ENCODE data around the gene ABHD2.
"Not testable (repeated sequence)": the region's sequence is repeated elsewhere in the genome, so short reads cannot be mapped to it uniquely, and the experiment has no call there.

Gene ABHD2

GRCh38 chr15:89122505-89123180, 34.4 kb downstream of the ABHD2 start:
- no peak for DNase-seq

GRCh38 chr15:89123181-89123525, 34.9 kb downstream of the ABHD2 start:
- no peak for DNase-seq

GRCh38 chr15:89125088-89125826, 37.0 kb downstream of the ABHD2 start:
- DNase-seq, result no peak

GRCh38 chr15:89126009-89126408, 37.8 kb downstream of the ABHD2 start:
- DNase-seq, result no peak

GRCh38 chr15:89127054-89127702, 38.9 kb downstream of the ABHD2 start:
- DNase-seq, result no peak

- DNase-seq, result no peak
Measured at GRCh38 chr15:89128320-89129122, 40.3 kb downstream of the ABHD2 start.

- peak; percentile 60 for DNase-seq
Measured at GRCh38 chr15:89129123-89129815, 41.0 kb downstream of the ABHD2 start.

GRCh38 chr15:89129816-89130134, 41.5 kb downstream of the ABHD2 start:
- DNase-seq, result no peak

GRCh38 chr15:89130201-89130600, 41.9 kb downstream of the ABHD2 start:
- no peak for DNase-seq

- DNase-seq, result no peak
Measured at GRCh38 chr15:89131731-89132130, 43.5 kb downstream of the ABHD2 start.

GRCh38 chr15:89132611-89133507, 44.6 kb downstream of the ABHD2 start:
- DNase-seq, result no peak

- DNase-seq, result not testable (repeated sequence)
Measured at GRCh38 chr15:89135387-89136077, 47.3 kb downstream of the ABHD2 start.

GRCh38 chr15:89136078-89136806, 48.0 kb downstream of the ABHD2 start:
- no peak for DNase-seq

- no peak for DNase-seq
Measured at GRCh38 chr15:89136818-89137772, 48.8 kb downstream of the ABHD2 start.

- no peak for DNase-seq
Measured at GRCh38 chr15:89137926-89138325, 49.7 kb downstream of the ABHD2 start.

- DNase-seq, result no peak
Measured at GRCh38 chr15:89138999-89139612, 50.9 kb downstream of the ABHD2 start.

- no peak for DNase-seq
Measured at GRCh38 chr15:89139613-89140499, 51.6 kb downstream of the ABHD2 start.

GRCh38 chr15:89140595-89140994, 52.3 kb downstream of the ABHD2 start:
- no peak for DNase-seq
